ENCODE data around the gene NUP210L. TPM values are rescaled to one million over a fixed set of nuclear protein-coding genes. Genes with fewer than 3 reads are reported as not detected.
A peak's percentile ranks its signal among the peaks of the same experiment; 100 is the strongest.

Gene NUP210L
- total RNA-seq, 3 donors from 2014 or later (not counting 1 experiment from before 2014, with no cell fraction given): 0.13 to 0.24 (median 0.18) TPM

DNA sequence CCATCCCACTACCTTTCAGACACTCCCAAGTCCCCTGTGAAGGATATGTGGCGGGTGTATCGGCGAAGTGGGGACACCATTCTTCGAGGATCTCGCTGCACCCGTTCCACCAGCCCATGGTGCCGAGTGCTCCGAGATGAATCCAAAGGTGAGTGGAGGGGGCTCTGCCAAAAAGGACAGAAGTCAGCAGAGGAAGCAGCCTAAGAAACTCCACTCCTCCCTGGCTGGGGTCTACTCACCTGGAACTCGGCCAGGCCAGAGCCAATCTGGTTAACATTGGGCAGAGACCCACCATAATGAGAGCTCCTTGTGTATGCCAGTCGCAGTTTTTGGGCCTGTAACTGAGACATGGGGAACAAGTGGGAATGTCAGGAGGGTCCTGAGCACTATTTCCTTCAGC lies 200.0 kb downstream of the NUP210L start:
- Mint-ChIP-seq H3K4me3 (no peak overlapping the region), H3K27ac (peak overlapping the region; percentile 81 to 82), H3K9me3 (no peaks in the 10 kb centered on the region), H3K36me3 (peaks cover 13% of the 10 kb centered on the region), H3K27me3 (ENCODE audit: low read depth in 2 of 2) (no peaks in the 10 kb centered on the region), H3K4me1 (peaks cover 42 to 53% of the 10 kb centered on the region in 2 donors)
- H3K4me1 ChIP-seq (ENCODE audit: control insufficient read depth, insufficient read depth, low read length): peaks cover 38% of the 10 kb centered on the region
- H3K4me3 ChIP-seq (ENCODE audit: low read length): no peak overlapping the region
- WGBS (ENCODE audit: insufficient coverage): 98% methylated on average over 9 of the region's 10 CpGs
- H3K27me3 ChIP-seq (ENCODE audit: control insufficient read depth, insufficient read depth, low read length): no peaks in the 10 kb centered on the region
- TF ChIP-seq, protein P1, sequence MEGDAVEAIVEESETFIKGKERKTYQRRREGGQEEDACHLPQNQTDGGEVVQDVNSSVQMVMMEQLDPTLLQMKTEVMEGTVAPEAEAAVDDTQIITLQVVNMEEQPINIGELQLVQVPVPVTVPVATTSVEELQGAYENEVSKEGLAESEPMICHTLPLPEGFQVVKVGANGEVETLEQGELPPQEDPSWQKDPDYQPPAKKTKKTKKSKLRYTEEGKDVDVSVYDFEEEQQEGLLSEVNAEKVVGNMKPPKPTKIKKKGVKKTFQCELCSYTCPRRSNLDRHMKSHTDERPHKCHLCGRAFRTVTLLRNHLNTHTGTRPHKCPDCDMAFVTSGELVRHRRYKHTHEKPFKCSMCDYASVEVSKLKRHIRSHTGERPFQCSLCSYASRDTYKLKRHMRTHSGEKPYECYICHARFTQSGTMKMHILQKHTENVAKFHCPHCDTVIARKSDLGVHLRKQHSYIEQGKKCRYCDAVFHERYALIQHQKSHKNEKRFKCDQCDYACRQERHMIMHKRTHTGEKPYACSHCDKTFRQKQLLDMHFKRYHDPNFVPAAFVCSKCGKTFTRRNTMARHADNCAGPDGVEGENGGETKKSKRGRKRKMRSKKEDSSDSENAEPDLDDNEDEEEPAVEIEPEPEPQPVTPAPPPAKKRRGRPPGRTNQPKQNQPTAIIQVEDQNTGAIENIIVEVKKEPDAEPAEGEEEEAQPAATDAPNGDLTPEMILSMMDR (IDR thresholded peaks at IDR 0.05): no peak
- ATAC-seq: no peak
- intact Hi-C loops (cut with micrococcal nuclease): no loop called here
- DNase-seq: no peak
- no peaks in the 10 kb centered on the region for H3K9me3 ChIP-seq (ENCODE audit: control insufficient read depth, insufficient read depth, low read length)
- peaks cover 51% of the 10 kb centered on the region for H3K36me3 ChIP-seq (ENCODE audit: control insufficient read depth, insufficient read depth, low read length)
- no peak overlapping the region for H3K27ac ChIP-seq (ENCODE audit: low read length)

DNA sequence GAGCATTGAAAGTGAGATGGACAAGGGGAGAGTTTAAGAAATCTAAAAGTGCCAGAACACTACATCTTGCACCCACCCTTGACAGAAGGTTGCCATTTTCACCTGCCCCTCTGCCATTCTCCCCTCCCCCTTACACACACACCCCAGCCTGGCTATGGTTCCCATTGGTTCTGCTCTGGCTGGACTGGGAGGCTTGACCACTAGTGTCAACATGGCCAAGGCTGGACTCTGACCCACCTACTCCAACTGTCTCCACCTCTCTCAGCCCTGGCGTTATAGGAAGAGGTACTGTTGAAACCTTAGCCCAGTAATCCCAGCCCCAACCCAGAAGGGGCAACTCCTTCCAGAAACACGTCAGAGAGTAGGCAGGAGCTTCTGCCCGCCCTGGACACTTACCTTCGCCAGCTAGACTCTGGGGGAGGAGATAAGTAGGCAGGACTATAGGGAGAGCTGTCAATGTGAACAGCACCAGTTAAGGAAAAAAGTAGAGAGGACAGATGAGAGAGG lies 201.0 kb downstream of the NUP210L start:
- no peak for ATAC-seq
- H3K36me3 Mint-ChIP-seq: peaks cover 13% of the 10 kb centered on the region
- no peak for DNase-seq
- TF ChIP-seq, protein P1 (IDR thresholded peaks at IDR 0.05): no peak
- H3K4me1 ChIP-seq (ENCODE audit: control insufficient read depth, insufficient read depth, low read length): peaks cover 37% of the 10 kb centered on the region
- H3K4me3 ChIP-seq (ENCODE audit: low read length): no peak overlapping the region
- WGBS (ENCODE audit: insufficient coverage): 94% methylated on average over 3 of the region's 4 CpGs
- H3K4me3 Mint-ChIP-seq: no peak overlapping the region
- intact Hi-C loops (cut with micrococcal nuclease): no loop called here
- no peaks in the 10 kb centered on the region for H3K9me3 Mint-ChIP-seq
- peaks cover 42 to 45% of the 10 kb centered on the region in 2 donors for H3K4me1 Mint-ChIP-seq
- H3K27ac Mint-ChIP-seq: peak overlapping the region; percentile 12 to 81
- H3K36me3 ChIP-seq (ENCODE audit: control insufficient read depth, insufficient read depth, low read length): peaks cover 52% of the 10 kb centered on the region
- no peaks in the 10 kb centered on the region for H3K27me3 Mint-ChIP-seq (ENCODE audit: low read depth in 2 of 2)
- no peak overlapping the region for H3K27ac ChIP-seq (ENCODE audit: low read length)
- H3K9me3 ChIP-seq (ENCODE audit: control insufficient read depth, insufficient read depth, low read length): no peaks in the 10 kb centered on the region
- H3K27me3 ChIP-seq (ENCODE audit: control insufficient read depth, insufficient read depth, low read length): no peaks in the 10 kb centered on the region

DNA sequence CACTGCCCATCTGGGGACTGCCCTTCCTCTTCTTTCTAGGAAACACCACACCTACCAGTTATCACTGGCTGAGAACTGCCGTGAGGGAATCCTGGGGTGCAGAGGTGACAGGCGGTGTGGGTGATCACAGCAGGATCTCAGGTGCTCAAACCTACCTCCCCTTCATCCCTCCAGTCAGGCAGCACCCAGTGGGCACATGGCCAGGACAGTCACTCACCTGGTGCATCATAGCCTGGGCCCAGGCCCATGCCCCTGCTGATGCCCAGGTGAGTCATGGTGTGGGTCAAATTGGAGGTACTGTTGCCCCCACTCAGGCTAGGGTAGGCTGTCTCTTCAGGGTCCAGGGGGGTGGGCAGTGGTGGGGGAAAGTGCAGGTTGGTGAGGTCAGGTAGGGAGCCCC lies 203.1 kb downstream of the NUP210L start:
- TF ChIP-seq, protein P1 (IDR thresholded peaks at IDR 0.05): no peak
- no peaks in the 10 kb centered on the region for H3K9me3 ChIP-seq (ENCODE audit: control insufficient read depth, insufficient read depth, low read length)
- H3K4me3 Mint-ChIP-seq: no peak overlapping the region
- peaks cover 68% of the 10 kb centered on the region for H3K36me3 ChIP-seq (ENCODE audit: control insufficient read depth, insufficient read depth, low read length)
- no peak overlapping the region for H3K4me3 ChIP-seq (ENCODE audit: low read length)
- ATAC-seq (no peak), DNase-seq (no peak)
- no peaks in the 10 kb centered on the region for H3K27me3 Mint-ChIP-seq (ENCODE audit: low read depth in 2 of 2)
- no peaks in the 10 kb centered on the region for H3K9me3 Mint-ChIP-seq
- H3K27ac ChIP-seq (ENCODE audit: low read length): no peak overlapping the region
- no peak overlapping the region for H3K27ac Mint-ChIP-seq
- peaks cover 29 to 30% of the 10 kb centered on the region in 2 donors for H3K4me1 Mint-ChIP-seq
- intact Hi-C loops (cut with micrococcal nuclease): no loop called here
- peaks cover 13% of the 10 kb centered on the region for H3K36me3 Mint-ChIP-seq
- WGBS (ENCODE audit: insufficient coverage): 93% methylated on average over 2 of the region's 2 CpGs
- peaks cover 31% of the 10 kb centered on the region for H3K4me1 ChIP-seq (ENCODE audit: control insufficient read depth, insufficient read depth, low read length)
- H3K27me3 ChIP-seq (ENCODE audit: control insufficient read depth, insufficient read depth, low read length): no peaks in the 10 kb centered on the region

DNA sequence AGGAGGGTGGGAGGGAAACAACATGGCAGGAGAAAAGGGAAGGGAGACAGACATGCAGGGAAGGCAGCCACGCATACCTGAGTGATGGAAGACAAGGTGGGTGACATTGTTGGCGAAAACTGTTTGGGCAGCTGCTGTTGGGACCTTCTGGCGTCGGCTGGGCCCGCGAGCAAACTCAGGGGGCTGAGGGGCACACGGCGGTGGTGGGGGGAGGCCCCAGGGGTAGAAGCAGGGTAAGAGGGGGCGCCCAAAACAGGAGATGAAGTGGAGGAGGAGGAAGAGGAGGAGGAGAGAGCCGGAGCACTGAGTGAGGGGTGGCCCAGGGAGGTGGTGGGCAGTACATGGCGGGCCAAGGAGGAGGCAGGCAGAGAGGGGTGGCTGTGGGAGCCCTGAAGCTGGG lies 203.7 kb downstream of the NUP210L start:
- H3K9me3 ChIP-seq (ENCODE audit: control insufficient read depth, insufficient read depth, low read length): no peaks in the 10 kb centered on the region
- Mint-ChIP-seq H3K27ac (no peak overlapping the region), H3K9me3 (no peaks in the 10 kb centered on the region), H3K4me3 (no peak overlapping the region), H3K36me3 (peaks cover 13% of the 10 kb centered on the region), H3K4me1 (peaks cover 26 to 27% of the 10 kb centered on the region in 2 donors), H3K27me3 (ENCODE audit: low read depth in 2 of 2) (no peaks in the 10 kb centered on the region)
- no peak overlapping the region for H3K27ac ChIP-seq (ENCODE audit: low read length)
- ATAC-seq (no peak), DNase-seq (no peak)
- H3K4me1 ChIP-seq (ENCODE audit: control insufficient read depth, insufficient read depth, low read length): peaks cover 28% of the 10 kb centered on the region
- 95% methylated on average over 11 of the region's 11 CpGs for WGBS (ENCODE audit: insufficient coverage)
- TF ChIP-seq, protein P1 (IDR thresholded peaks at IDR 0.05): no peak
- no peaks in the 10 kb centered on the region for H3K27me3 ChIP-seq (ENCODE audit: control insufficient read depth, insufficient read depth, low read length)
- H3K36me3 ChIP-seq (ENCODE audit: control insufficient read depth, insufficient read depth, low read length): peaks cover 68% of the 10 kb centered on the region
- intact Hi-C loops (cut with micrococcal nuclease): no loop called here
- H3K4me3 ChIP-seq (ENCODE audit: low read length): no peak overlapping the region
